NCI-H460 (cell line): ENCODE measurements around the gene ELAC2. TPM values are rescaled to one million over a fixed set of nuclear protein-coding genes. Genes with fewer than 3 reads are reported as not detected.

Source experiments
- DNase-seq: peaks from one replicate; pipeline ENCODE4 v3.0.0-alpha.2; 2016; ENCODE audit warnings: low read depth; ENCODE audit errors: extremely low read depth
- polyA plus RNA-seq: library from polyadenylated mRNA; depleted of rRNA; stranded (reverse); fragments of >200 nt; gene quantifications from 2 replicates; pipeline ENCODE4 v1.2.3, GENCODE V29; 2014; cell fraction: nucleus; rRNA removed
- total RNA-seq: library from RNA; depleted of rRNA; stranded (reverse); fragments of >200 nt; shearing (Covaris generic); gene quantifications from 2 replicates; pipeline ENCODE4 v1.2.3, GENCODE V29; 2014; rRNA removed

The ELAC2 gene
- total RNA-seq = 75.9 and 78.3 TPM in 2 replicates
- 151 and 153 TPM in 2 replicates for polyA plus RNA-seq

GRCh38 chr17:13017655-13018459 is at the start of gene ELAC2:
ELAC2 (minus strand) TSS chr17:13018027; CDS start chr17:13017947, 80 bp downstream.
- DNase-seq = peak; percentile 98

- no peak for DNase-seq
Measured at GRCh38 chr17:13065032-13065431, 47.2 kb upstream of the ELAC2 start.

- no peak for DNase-seq
Measured at GRCh38 chr17:13055131-13055530, 37.3 kb upstream of the ELAC2 start.

GRCh38 chr17:13054666-13055065 is 36.8 kb upstream of the ELAC2 start:
- no peak for DNase-seq

GRCh38 chr17:13051915-13052314 is 34.1 kb upstream of the ELAC2 start:
- DNase-seq = no peak

GRCh38 chr17:13047011-13047606 is 29.3 kb upstream of the ELAC2 start:
- no peak for DNase-seq

- DNase-seq = no peak
Measured at GRCh38 chr17:13046361-13046760, 28.5 kb upstream of the ELAC2 start.

GRCh38 chr17:13044572-13045065 is 26.8 kb upstream of the ELAC2 start:
- DNase-seq = no peak

GRCh38 chr17:13038931-13039665 is 21.3 kb upstream of the ELAC2 start:
- no peak for DNase-seq

GRCh38 chr17:13036751-13037150 is 18.9 kb upstream of the ELAC2 start:
- DNase-seq = no peak

GRCh38 chr17:13035420-13035819 is 17.6 kb upstream of the ELAC2 start:
- DNase-seq = no peak

GRCh38 chr17:13031718-13032350 is 14.0 kb upstream of the ELAC2 start:
- DNase-seq = peak; percentile 44

GRCh38 chr17:13030459-13031300 is 12.9 kb upstream of the ELAC2 start:
- DNase-seq = peak; percentile 49

- DNase-seq = no peak
Measured at GRCh38 chr17:13030056-13030455, 12.2 kb upstream of the ELAC2 start.

- DNase-seq = no peak
Measured at GRCh38 chr17:13029340-13029739, 11.5 kb upstream of the ELAC2 start.

GRCh38 chr17:13027246-13027645 is 9.4 kb upstream of the ELAC2 start:
- DNase-seq = no peak

- no peak for DNase-seq
Measured at GRCh38 chr17:13025687-13026086, 7.9 kb upstream of the ELAC2 start.

GRCh38 chr17:13025258-13025627 is 7.4 kb upstream of the ELAC2 start:
- no peak for DNase-seq

GRCh38 chr17:13024526-13025257 is 6.9 kb upstream of the ELAC2 start:
- peak; percentile 61 for DNase-seq
